Measurements from ENCODE around the gene CPNE7. TPM values are rescaled to one million over a fixed set of nuclear protein-coding genes. Genes with fewer than 3 reads are reported as not detected.

Gene CPNE7
- total and polyA plus RNA-seq, 2 of the 8 experiments (the other 6 are each of a cell fraction or from before 2014, with no cell fraction given): 10.0 to 23.7 TPM

DNA sequence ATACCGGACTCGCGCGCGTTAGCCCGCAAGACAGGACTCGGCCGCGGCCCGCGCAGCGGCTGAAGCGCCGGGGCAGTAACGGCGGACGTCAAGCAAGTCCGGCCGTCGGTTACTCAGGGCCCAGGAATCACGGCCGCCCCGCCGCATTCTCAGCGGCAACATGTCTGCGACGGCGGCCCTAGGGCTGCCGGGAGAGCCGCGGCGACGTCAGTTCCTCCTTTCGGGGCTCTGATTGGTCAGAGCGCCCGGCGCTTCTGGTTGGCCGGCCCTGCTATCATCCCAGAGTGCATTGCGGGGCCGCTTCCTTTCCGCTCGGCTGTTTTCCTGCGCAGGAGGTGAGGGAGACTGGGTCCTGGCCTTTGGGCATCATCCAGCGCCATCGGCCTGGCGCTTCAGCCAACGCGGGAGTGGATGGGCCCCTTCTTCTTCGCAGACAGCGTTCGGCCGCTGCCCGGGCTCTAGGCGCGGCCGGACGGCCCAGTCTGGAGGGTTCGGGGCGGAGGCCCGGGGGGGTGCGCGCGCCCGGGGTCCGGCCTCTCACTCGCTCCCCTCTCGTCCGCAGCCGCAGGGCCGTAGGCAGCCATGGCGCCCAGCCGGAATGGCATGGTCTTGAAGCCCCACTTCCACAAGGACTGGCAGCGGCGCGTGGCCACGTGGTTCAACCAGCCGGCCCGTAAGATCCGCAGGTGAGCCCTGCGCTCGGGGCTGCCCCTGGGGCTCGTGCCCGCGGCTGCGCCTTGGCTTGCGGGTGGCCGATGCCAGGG lies 15.0 kb upstream of the CPNE7 start, which contains the start of gene RPL13 (continued):
- peak; percentile 55; the same call in 1 of the 2 replicates for TF ChIP-seq CHD2 (IDR thresholded peaks at IDR 0.05; ENCODE audit: low read length)
- TF ChIP-seq EZH2 (IDR thresholded peaks at IDR 0.05; ENCODE audit: low read depth, low read length, severe bottlenecking): no peak
- TF ChIP-seq, protein P1, sequence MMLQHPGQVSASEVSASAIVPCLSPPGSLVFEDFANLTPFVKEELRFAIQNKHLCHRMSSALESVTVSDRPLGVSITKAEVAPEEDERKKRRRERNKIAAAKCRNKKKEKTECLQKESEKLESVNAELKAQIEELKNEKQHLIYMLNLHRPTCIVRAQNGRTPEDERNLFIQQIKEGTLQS (IDR thresholded peaks at IDR 0.05; ENCODE audit: insufficient read depth, low read depth, low read length): no peak
- no peak for TF ChIP-seq SAP30 (IDR thresholded peaks at IDR 0.05; ENCODE audit: insufficient read depth, insufficient replicate concordance, low read length)
- no peak for TF ChIP-seq HDAC2 (IDR thresholded peaks at IDR 0.05; ENCODE audit: borderline replicate concordance in 1 of 2, low read depth in 2 of 2, low read length in 2 of 2)
- TF ChIP-seq KDM4A (IDR thresholded peaks at IDR 0.05; ENCODE audit: low read depth, low read length, severe bottlenecking): no peak
- TF ChIP-seq TEAD4 (IDR thresholded peaks at IDR 0.05; ENCODE audit: low read depth, low read length): no peak
- TF ChIP-seq, protein P2, sequence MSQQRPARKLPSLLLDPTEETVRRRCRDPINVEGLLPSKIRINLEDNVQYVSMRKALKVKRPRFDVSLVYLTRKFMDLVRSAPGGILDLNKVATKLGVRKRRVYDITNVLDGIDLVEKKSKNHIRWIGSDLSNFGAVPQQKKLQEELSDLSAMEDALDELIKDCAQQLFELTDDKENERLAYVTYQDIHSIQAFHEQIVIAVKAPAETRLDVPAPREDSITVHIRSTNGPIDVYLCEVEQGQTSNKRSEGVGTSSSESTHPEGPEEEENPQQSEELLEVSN (IDR thresholded peaks at IDR 0.05): 0 out of 2 replicates have a peak, but pooled peaks have one; percentile 17
- no peak for TF ChIP-seq RBBP5 (IDR thresholded peaks at IDR 0.05; ENCODE audit: borderline replicate concordance, low read depth, low read length)
- TF ChIP-seq RAD21 (IDR thresholded peaks at IDR 0.05 in 1 of 2, conservative IDR thresholded peaks at IDR 0.05 in 1 of 2; ENCODE audit: low read depth in 2 of 2, low read length in 2 of 2): no peak
- TF ChIP-seq SIRT6 (IDR thresholded peaks at IDR 0.05; ENCODE audit: low read length): no peak
- TF ChIP-seq SUZ12 (IDR thresholded peaks at IDR 0.05; ENCODE audit: low read length): no peak
- no peak for TF ChIP-seq RNF2 (IDR thresholded peaks at IDR 0.05; ENCODE audit: borderline replicate concordance, low read depth, low read length, missing control alignments, poor library complexity, severe bottlenecking)
- TF ChIP-seq CTBP2 (IDR thresholded peaks at IDR 0.05; ENCODE audit: borderline replicate concordance, insufficient read depth, insufficient read length, low read length): no peak
- no peak for TF ChIP-seq SIX5 (IDR thresholded peaks at IDR 0.05; ENCODE audit: low read depth, low read length)
- TF ChIP-seq BACH1 (IDR thresholded peaks at IDR 0.05; ENCODE audit: low read length): no peak
- no peak for TF ChIP-seq NRF1 (IDR thresholded peaks at IDR 0.05; ENCODE audit: low read depth, low read length)
- no peak for TF ChIP-seq HDAC6 (IDR thresholded peaks at IDR 0.05; ENCODE audit: low read depth, low read length)
- TF ChIP-seq SP1 (IDR thresholded peaks at IDR 0.05; ENCODE audit: low read depth, low read length): 0 out of 2 replicates have a peak, but pooled peaks have one; percentile 23
- TF ChIP-seq CREB1 (IDR thresholded peaks at IDR 0.05): peak; percentile 82
- no peak for TF ChIP-seq JUN (IDR thresholded peaks at IDR 0.05; ENCODE audit: low read depth, low read length)
- TF ChIP-seq TBP (IDR thresholded peaks at IDR 0.05; ENCODE audit: low read depth, low read length): peak; percentile 98

All from H1 (cell line).